ENCODE measurements around the gene RSPH9. TPM values are rescaled to one million over a fixed set of nuclear protein-coding genes. Genes with fewer than 3 reads are reported as not detected.

RSPH9 gene
- total and polyA plus RNA-seq, 4 donors, result under 0.01 to 0.19 (median 0.12) TPM

- TF ChIP-seq REST (IDR thresholded peaks at IDR 0.05) (no peak), YY1 (IDR thresholded peaks at IDR 0.05) (no peak)
Observed at GRCh38 chr6:43705996-43706395, 61.2 kb downstream of the RSPH9 start (continued).

GRCh38 chr6:43706788-43707187, 62.0 kb downstream of the RSPH9 start:
- 74% methylated on average over 8 of the region's 8 CpGs for WGBS
- DNase-seq (ENCODE audit: low spot score), result no peak
- H3K4me1 ChIP-seq (ENCODE audit: control insufficient read depth in 4 of 4, insufficient read depth in 4 of 4, low read length in 3 of 4), result no peaks in the 10 kb centered on the region

GRCh38 chr6:43707269-43707668, 62.4 kb downstream of the RSPH9 start:
- 93% methylated on average over 7 of the region's 7 CpGs for WGBS
- H3K9me3 ChIP-seq (ENCODE audit: control insufficient read depth in 4 of 4, low read length in 3 of 4), result no peaks in the 10 kb centered on the region
- DNase-seq (ENCODE audit: low spot score), result no peak
- no peak overlapping the region for H3K9ac ChIP-seq (ENCODE audit: low read depth in 1 of 2, low read length in 2 of 2)
- H3K4me1 ChIP-seq (ENCODE audit: control insufficient read depth in 4 of 4, insufficient read depth in 4 of 4, low read length in 3 of 4), result no peaks in the 10 kb centered on the region
- TF ChIP-seq YY1 (IDR thresholded peaks at IDR 0.05) (no peak), MAX (IDR thresholded peaks at IDR 0.05) (no peak), HNF4A (conservative IDR thresholded peaks at IDR 0.05) (no peak), JUND (IDR thresholded peaks at IDR 0.05) (no peak), GABPA (IDR thresholded peaks at IDR 0.05 in 1 of 2, conservative IDR thresholded peaks at IDR 0.05 in 1 of 2) (no peak), FOXA2 (IDR thresholded peaks at IDR 0.05) (no peak), ATF3 (IDR thresholded peaks at IDR 0.05) (no peak), TAF1 (conservative IDR thresholded peaks at IDR 0.05) (no peak), RAD21 (IDR thresholded peaks at IDR 0.05) (no peak), HNF4G (IDR thresholded peaks at IDR 0.05) (no peak), FOXA1 (IDR thresholded peaks at IDR 0.05) (no peak), REST (IDR thresholded peaks at IDR 0.05) (no peak), ZBTB33 (IDR thresholded peaks at IDR 0.05) (no peak), RXRA (IDR thresholded peaks at IDR 0.05) (no peak), NR2F2 (IDR thresholded peaks at IDR 0.05) (no peak), SP1 (IDR thresholded peaks at IDR 0.05) (no peak)
- H3K27ac ChIP-seq (ENCODE audit: low read depth in 1 of 2, low read length in 2 of 2), result no peak overlapping the region
- H3K36me3 ChIP-seq (ENCODE audit: control insufficient read depth in 4 of 4, insufficient read depth in 3 of 4, low read depth in 1 of 4, low read length in 3 of 4), result no peaks in the 10 kb centered on the region
- H3K4me3 ChIP-seq (ENCODE audit: low read depth in 1 of 3, low read length in 3 of 3), result no peak overlapping the region
- H3K27me3 ChIP-seq (ENCODE audit: control insufficient read depth in 4 of 4, insufficient read depth in 4 of 4, low read length in 3 of 4), result peaks cover 0 to 4% (median 0%) of the 10 kb centered on the region in 4 donors

More at GRCh38 chr6:43706788-43707187, 62.0 kb downstream of the RSPH9 start:
- peaks cover 0 to 4% (median 0%) of the 10 kb centered on the region in 4 donors for H3K27me3 ChIP-seq (ENCODE audit: control insufficient read depth in 4 of 4, insufficient read depth in 4 of 4, low read length in 3 of 4)
- no peak for TF ChIP-seq YY1 (IDR thresholded peaks at IDR 0.05)
- no peak for TF ChIP-seq RAD21 (IDR thresholded peaks at IDR 0.05)
- TF ChIP-seq NR2F2 (IDR thresholded peaks at IDR 0.05), result peak; percentile 53
- H3K36me3 ChIP-seq (ENCODE audit: control insufficient read depth in 4 of 4, insufficient read depth in 3 of 4, low read depth in 1 of 4, low read length in 3 of 4), result no peaks in the 10 kb centered on the region
- no peak overlapping the region for H3K27ac ChIP-seq (ENCODE audit: low read depth in 1 of 2, low read length in 2 of 2)
- H3K4me3 ChIP-seq (ENCODE audit: low read depth in 1 of 3, low read length in 3 of 3), result no peak overlapping the region
- no peaks in the 10 kb centered on the region for H3K9me3 ChIP-seq (ENCODE audit: control insufficient read depth in 4 of 4, low read length in 3 of 4)
- no peak overlapping the region for H3K9ac ChIP-seq (ENCODE audit: low read depth in 1 of 2, low read length in 2 of 2)

Measured in liver (tissue), 9 donors.